Ascending aorta (tissue), 2 donors: Measurements from ENCODE around the gene LCMT1. TPM values are rescaled to one million over a fixed set of nuclear protein-coding genes. Genes with fewer than 3 reads are reported as not detected.

Experiments used
- DNase-seq, 2 donors: peaks; one replicate each; pipeline ENCODE4 v3.0.0-alpha.2; 2019; ENCODE audit warnings: low spot score in 2 of 2
- H3K27ac ChIP-seq, 2 donors: fragments of 200-600 bp; sonication (generic); one replicate each; pipeline ENCODE4 v1.5.1; 2016 to 2017; ENCODE audit warnings: mild to moderate bottlenecking in 1 of 2
- H3K27me3 ChIP-seq: fragments of 200-600 bp; sonication (generic); one replicate; pipeline ENCODE4 v1.5.1; 2017
- H3K36me3 ChIP-seq, 2 donors: fragments of 200-600 bp; sonication (generic); one replicate each; pipeline ENCODE4 v1.5.1; 2016
- H3K4me1 ChIP-seq, 2 donors: fragments of 200-600 bp; sonication (generic); one replicate each; pipeline ENCODE4 v1.5.1; 2016 to 2017; ENCODE audit warnings: mild to moderate bottlenecking in 1 of 2
- H3K4me3 ChIP-seq, 2 donors: fragments of 200-600 bp; sonication (generic); one replicate each; pipeline ENCODE4 v1.5.1; 2016 to 2017; ENCODE audit warnings: mild to moderate bottlenecking in 1 of 2
- H3K9me3 ChIP-seq, 2 donors: fragments of 200-600 bp; sonication (generic); one replicate each; pipeline ENCODE4 v1.5.1; 2016
- intact Hi-C: fragments of 100-400 bp; cut with DNase I; formaldehyde crosslinking; loops from one replicate; pipeline ENCODE4 v1.15.1; 2023
- total RNA-seq: library from RNA; depleted of rRNA; stranded (reverse); fragments of >200 nt; gene quantifications from one replicate; pipeline ENCODE4 v1.1.0, GENCODE V29; 2016
- TF ChIP-seq, protein P1 (sequence below), 3 experiments: fragments of 200-600 bp in 2 of 3; fragments of 450-650 bp in 1 of 3; sonication (generic) in 2 of 3; IDR thresholded peaks; one replicate each; pipeline ENCODE4 v1.5.1; 2016 to 2019; ENCODE audit warnings: antibody characterized with exemption in 3 of 3, mild to moderate bottlenecking in 1 of 3, moderate library complexity in 1 of 3

The LCMT1 gene
- total RNA-seq, 1 donor from 2014 or later, result 2.6 TPM

DNA sequence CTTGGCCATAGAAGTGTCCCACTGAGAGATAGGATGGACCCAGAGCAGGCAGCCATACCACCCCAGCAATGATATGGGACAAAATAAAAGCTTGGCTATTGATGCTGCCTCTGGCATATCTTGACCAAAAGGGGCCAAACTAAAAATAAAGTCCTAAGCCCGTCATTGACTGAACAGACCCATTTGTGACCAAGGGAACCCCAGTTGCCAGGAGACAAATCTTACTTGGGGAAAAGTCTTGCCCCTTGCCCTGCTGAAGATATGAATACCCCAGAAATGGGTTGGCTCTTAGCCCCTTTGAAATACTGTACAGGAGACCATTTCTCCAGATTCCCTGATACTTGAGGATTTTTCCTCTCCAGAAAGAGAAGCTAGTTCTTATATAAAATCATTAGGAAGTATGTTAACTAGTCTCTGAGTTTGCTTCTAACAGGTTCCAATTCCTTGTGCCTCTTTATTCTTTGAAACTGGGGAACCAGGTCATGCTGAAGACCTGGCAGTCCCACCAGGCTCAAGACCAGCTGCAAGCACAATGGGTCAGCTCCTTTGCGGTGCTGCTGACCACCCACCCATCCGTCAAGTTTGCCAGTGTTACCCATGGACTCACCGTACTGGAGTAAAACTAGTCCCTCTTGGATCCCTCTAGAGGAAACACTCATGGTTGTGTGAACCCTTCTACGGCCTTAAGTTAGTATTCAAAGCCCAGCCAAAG lies 31.0 kb upstream of the LCMT1 start:
- Histone ChIP-seq H3K36me3 (no peaks in the 10 kb centered on the region), H3K4me3 (no peak overlapping the region), H3K27ac (no peak overlapping the region), H3K9me3 (no peaks in the 10 kb centered on the region), H3K4me1 (no peaks in the 10 kb centered on the region), H3K27me3 (no peaks in the 10 kb centered on the region)
- TF ChIP-seq, protein P1, sequence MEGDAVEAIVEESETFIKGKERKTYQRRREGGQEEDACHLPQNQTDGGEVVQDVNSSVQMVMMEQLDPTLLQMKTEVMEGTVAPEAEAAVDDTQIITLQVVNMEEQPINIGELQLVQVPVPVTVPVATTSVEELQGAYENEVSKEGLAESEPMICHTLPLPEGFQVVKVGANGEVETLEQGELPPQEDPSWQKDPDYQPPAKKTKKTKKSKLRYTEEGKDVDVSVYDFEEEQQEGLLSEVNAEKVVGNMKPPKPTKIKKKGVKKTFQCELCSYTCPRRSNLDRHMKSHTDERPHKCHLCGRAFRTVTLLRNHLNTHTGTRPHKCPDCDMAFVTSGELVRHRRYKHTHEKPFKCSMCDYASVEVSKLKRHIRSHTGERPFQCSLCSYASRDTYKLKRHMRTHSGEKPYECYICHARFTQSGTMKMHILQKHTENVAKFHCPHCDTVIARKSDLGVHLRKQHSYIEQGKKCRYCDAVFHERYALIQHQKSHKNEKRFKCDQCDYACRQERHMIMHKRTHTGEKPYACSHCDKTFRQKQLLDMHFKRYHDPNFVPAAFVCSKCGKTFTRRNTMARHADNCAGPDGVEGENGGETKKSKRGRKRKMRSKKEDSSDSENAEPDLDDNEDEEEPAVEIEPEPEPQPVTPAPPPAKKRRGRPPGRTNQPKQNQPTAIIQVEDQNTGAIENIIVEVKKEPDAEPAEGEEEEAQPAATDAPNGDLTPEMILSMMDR (IDR thresholded peaks at IDR 0.05), result no peak
- DNase-seq, result no peak
- intact Hi-C loops, result no loop called here

DNA sequence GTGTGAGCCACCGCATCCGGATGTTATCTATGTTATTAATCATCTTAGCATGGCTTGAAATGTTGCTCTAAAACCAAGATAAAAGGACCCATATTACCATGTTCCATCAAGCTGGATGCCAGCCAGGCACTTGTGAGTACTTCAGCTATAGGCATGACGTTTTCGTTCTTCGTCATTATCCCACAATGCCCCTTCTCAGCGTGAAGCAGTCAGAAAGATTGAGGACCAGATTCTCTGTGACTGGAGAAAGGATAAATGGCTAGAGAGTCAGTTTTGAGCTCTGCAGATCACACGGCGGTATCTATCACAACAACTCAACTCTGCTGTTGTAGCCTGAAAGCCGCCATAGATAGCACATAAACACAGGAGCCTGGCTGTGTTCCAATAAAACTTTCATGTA lies 29.8 kb upstream of the LCMT1 start:
- intact Hi-C loops, result no loop called here
- no peak overlapping the region for H3K4me3 ChIP-seq
- no peaks in the 10 kb centered on the region for H3K27me3 ChIP-seq
- H3K9me3 ChIP-seq, result no peaks in the 10 kb centered on the region
- no peak overlapping the region for H3K27ac ChIP-seq
- no peak for DNase-seq
- no peaks in the 10 kb centered on the region for H3K4me1 ChIP-seq
- TF ChIP-seq, protein P1 (IDR thresholded peaks at IDR 0.05), result no peak
- no peaks in the 10 kb centered on the region for H3K36me3 ChIP-seq

DNA sequence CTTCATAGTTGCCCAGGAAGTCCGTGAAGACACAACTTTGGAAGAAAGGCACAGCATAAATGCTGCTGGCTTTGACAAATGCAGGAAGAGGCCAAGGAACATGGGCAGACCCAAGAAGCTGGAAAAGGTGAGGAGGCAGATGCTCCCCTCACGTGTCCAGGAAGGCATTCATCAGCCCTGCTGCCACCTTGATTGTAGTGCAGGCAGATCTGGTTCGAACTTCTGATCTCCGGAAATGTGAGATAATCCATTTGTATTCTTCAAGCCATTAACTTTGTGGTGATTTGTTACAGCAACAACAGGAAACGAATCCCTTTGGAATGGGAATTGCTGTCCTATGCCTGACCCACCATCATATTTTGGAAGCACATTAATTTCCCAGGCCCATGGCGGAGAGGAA lies 28.5 kb upstream of the LCMT1 start:
- Histone ChIP-seq H3K36me3 (no peaks in the 10 kb centered on the region), H3K27ac (no peak overlapping the region), H3K4me1 (no peaks in the 10 kb centered on the region), H3K9me3 (no peaks in the 10 kb centered on the region), H3K4me3 (no peak overlapping the region), H3K27me3 (no peaks in the 10 kb centered on the region)
- intact Hi-C loops, result no loop called here
- DNase-seq, result no peak
- TF ChIP-seq, protein P1 (IDR thresholded peaks at IDR 0.05), result no peak

DNA sequence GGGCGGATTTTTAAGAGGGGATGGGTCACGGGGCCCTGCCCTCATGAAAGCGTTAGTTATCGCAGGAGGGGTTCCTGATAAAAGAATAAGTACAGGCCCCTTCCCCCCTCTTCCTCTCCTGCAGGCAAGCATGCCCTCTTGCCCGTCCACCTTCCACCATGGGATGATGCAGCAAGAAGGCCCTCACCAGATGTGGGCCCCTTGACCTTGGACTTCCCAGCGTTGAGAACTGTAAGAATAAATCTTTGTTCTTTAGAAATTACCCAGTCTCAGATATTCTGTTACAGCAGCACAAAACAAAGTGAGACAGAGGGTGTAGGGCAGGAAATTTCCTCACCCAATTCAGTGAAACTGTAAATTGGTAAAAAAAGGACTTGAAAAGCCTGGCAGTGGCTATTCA lies 27.8 kb upstream of the LCMT1 start:
- intact Hi-C loops, result no loop called here
- no peaks in the 10 kb centered on the region for H3K36me3 ChIP-seq
- no peaks in the 10 kb centered on the region for H3K4me1 ChIP-seq
- H3K27ac ChIP-seq, result no peak overlapping the region
- H3K9me3 ChIP-seq, result no peaks in the 10 kb centered on the region
- H3K4me3 ChIP-seq, result no peak overlapping the region
- TF ChIP-seq, protein P1 (IDR thresholded peaks at IDR 0.05), result no peak
- H3K27me3 ChIP-seq, result no peaks in the 10 kb centered on the region
- no peak for DNase-seq

DNA sequence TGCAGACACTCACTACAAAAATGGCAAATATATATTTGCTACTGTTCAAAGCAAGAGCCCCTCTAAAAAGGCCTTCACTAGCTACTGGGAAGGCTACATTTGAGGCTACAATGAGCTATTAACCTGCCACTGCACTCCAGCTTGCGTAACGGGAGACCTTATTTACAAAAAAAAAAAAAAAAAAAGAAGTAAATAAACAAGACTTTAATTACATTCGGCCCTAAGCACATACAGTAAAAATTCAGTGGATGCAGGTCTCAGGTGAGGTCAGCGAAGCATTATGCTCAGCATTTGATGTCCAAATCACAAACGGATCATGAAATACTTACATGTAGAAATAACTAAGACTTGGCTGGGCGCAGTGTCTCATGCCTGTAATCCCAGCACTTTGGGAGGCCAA lies 26.7 kb upstream of the LCMT1 start:
- no peak for DNase-seq
- H3K27me3 ChIP-seq, result no peaks in the 10 kb centered on the region
- H3K4me3 ChIP-seq, result no peak overlapping the region
- H3K4me1 ChIP-seq, result no peaks in the 10 kb centered on the region
- intact Hi-C loops, result no loop called here
- no peak overlapping the region for H3K27ac ChIP-seq
- no peaks in the 10 kb centered on the region for H3K9me3 ChIP-seq
- TF ChIP-seq, protein P1 (IDR thresholded peaks at IDR 0.05), result no peak
- no peaks in the 10 kb centered on the region for H3K36me3 ChIP-seq

DNA sequence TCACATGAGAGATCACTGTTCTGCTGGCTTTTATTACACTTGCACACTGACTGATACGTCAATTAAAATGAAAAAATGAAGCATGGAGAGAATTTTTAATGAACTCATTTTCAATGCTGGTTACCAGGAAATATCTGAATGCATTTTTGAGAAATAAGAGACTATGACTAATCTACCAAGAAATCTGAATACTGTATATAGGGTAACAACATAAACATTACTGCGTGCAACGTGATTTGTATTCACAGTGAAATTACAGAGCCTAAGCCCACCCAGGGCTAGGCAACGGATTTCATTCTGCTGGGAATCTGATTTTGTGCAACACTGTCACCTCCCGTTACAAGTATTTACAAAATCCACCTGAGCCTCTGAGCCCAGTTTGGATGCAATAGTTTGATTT lies 23.8 kb upstream of the LCMT1 start:
- no peaks in the 10 kb centered on the region for H3K27me3 ChIP-seq
- TF ChIP-seq, protein P1 (IDR thresholded peaks at IDR 0.05), result no peak
- DNase-seq, result no peak
- H3K27ac ChIP-seq, result no peak overlapping the region
- H3K36me3 ChIP-seq, result no peaks in the 10 kb centered on the region
- no peak overlapping the region for H3K4me3 ChIP-seq
- no peaks in the 10 kb centered on the region for H3K9me3 ChIP-seq
- intact Hi-C loops, result no loop called here
- H3K4me1 ChIP-seq, result no peaks in the 10 kb centered on the region
